K562 (cell line): ENCODE measurements around the gene PSEN1. TPM values are rescaled to one million over a fixed set of nuclear protein-coding genes. Genes with fewer than 3 reads are reported as not detected.

ENCODE experiments used
- CEBPZ ChIP-seq: fragments of 150-350 bp; IDR thresholded peaks from 2 replicates; pipeline ENCODE4 v1.6.1; 2014; ENCODE audit warnings: low read depth, mild to moderate bottlenecking, low read length, borderline replicate concordance
- CLOCK ChIP-seq: fragments of 250-450 bp; sonication (Bioruptor Pico); IDR thresholded peaks from 2 replicates; pipeline ENCODE4 v1.4.0; 2020; ENCODE audit warnings: mild to moderate bottlenecking, moderate library complexity, borderline replicate concordance
- ELF2 ChIP-seq: fragments of 250-450 bp; sonication (Bioruptor Pico); IDR thresholded peaks from 2 replicates; pipeline ENCODE4 v1.5.0; 2021; ENCODE audit warnings: mild to moderate bottlenecking
- HEY1 ChIP-seq: fragments of 250-450 bp; sonication (Bioruptor Pico); IDR thresholded peaks from 2 replicates; pipeline ENCODE4 v1.5.0; 2020; ENCODE audit warnings: mild to moderate bottlenecking, moderate library complexity, borderline replicate concordance
- ZNF253 ChIP-seq: fragments of 250-450 bp; sonication (Bioruptor Pico); conservative IDR thresholded peaks from 2 replicates; pipeline ENCODE4 v1.6.1; 2021; ENCODE audit warnings: mild to moderate bottlenecking
- ZNF3 ChIP-seq: fragments of 250-450 bp; sonication (Bioruptor Pico); IDR thresholded peaks from 2 replicates; pipeline ENCODE4 v1.5.0; 2021; ENCODE audit warnings: mild to moderate bottlenecking, moderate library complexity
- ZNF785 ChIP-seq: fragments of 250-450 bp; sonication (Bioruptor Pico); IDR thresholded peaks from 2 replicates; pipeline ENCODE4 v1.4.0; 2020; ENCODE audit warnings: mild to moderate bottlenecking
- polyA plus RNA-seq, 8 experiments: library from polyadenylated mRNA; depleted of rRNA in 4 of 8; stranded (reverse) in 5 of 8; unstranded in 3 of 8; fragments of >200 nt; fragmentation: Nextera tagmentation in 2 of 8; fragmentation: Illumina TruSeq in 1 of 8; extraction: Ambion mirVana in 2 of 8; extraction: Trizol in 1 of 8; gene quantifications; 2 replicates each; pipeline versions ENCODE4 v1.2.1 to v1.2.3, GENCODE V29; 2011 to 2014; ENCODE audit warnings: inconsistent platforms in 1 of 8, missing spikeins in 1 of 8
- total RNA-seq, 7 experiments: library from RNA; depleted of rRNA in 6 of 7; stranded (reverse); fragments of >200 nt in 6 of 7; fragmentation: Illumina TruSeq in 2 of 7; extraction: Trizol in 2 of 7; gene quantifications; 2 replicates each; pipeline versions ENCODE4 v1.2.1 to v1.2.3, GENCODE V29; 2011 to 2021; ENCODE audit warnings: low replicate concordance in 1 of 7

The PSEN1 gene
- total and polyA plus RNA-seq, 9 of the 15 experiments (the other 6 are each of a cell fraction or from before 2014, with no cell fraction given), result 6.5 to 25.2 (median 14.3) TPM

- TF ChIP-seq CEBPZ (no peak), ZNF3 (CRISPR knock-in tag) (no peak), HEY1 (no peak), ZNF253 (CRISPR knock-in tag) (no peak), ZNF785 (no peak), CLOCK (CRISPR knock-in tag) (no peak), ELF2 (no peak)
These were observed 107.0 kb downstream of the PSEN1 start (continued) for GRCh38 chr14:73243341-73243740.
